Endothelial cell (in vitro differentiated cells): ENCODE measurements around the gene SLC7A4. TPM values are rescaled to one million over a fixed set of nuclear protein-coding genes. Genes with fewer than 3 reads are reported as not detected.

Experiments used
- DNase-seq: peaks from one replicate; pipeline ENCODE4 v3.0.0; 2021; ENCODE audit warnings: low spot score
- H3K27ac Mint-ChIP-seq: one replicate; pipeline ENCODE4 v1.8.0; 2021; ENCODE audit warnings: mixed read lengths, inconsistent platforms; ENCODE audit not compliant: unreplicated experiment
- H3K27me3 Mint-ChIP-seq: one replicate; pipeline ENCODE4 v1.8.0; 2021; ENCODE audit warnings: mild to moderate bottlenecking, moderate library complexity, mixed read lengths, inconsistent platforms; ENCODE audit not compliant: unreplicated experiment
- H3K36me3 Mint-ChIP-seq: one replicate; pipeline ENCODE4 v1.8.0; 2021; ENCODE audit warnings: mild to moderate bottlenecking, low read depth, mixed read lengths, inconsistent platforms; ENCODE audit not compliant: unreplicated experiment
- H3K4me1 Mint-ChIP-seq: one replicate; pipeline ENCODE4 v1.8.0; 2021; ENCODE audit warnings: mild to moderate bottlenecking, mixed read lengths, inconsistent platforms; ENCODE audit not compliant: unreplicated experiment
- H3K4me3 Mint-ChIP-seq: one replicate; pipeline ENCODE4 v1.8.0; 2021; ENCODE audit warnings: mild to moderate bottlenecking, mixed read lengths, inconsistent platforms; ENCODE audit not compliant: unreplicated experiment
- H3K9me3 Mint-ChIP-seq: one replicate; pipeline ENCODE4 v1.8.0; 2021; ENCODE audit warnings: mixed read lengths, inconsistent platforms; ENCODE audit not compliant: unreplicated experiment
- CTCF ChIP-seq: fragments of 200-600 bp; sonication (generic); IDR thresholded peaks from one replicate; pipeline ENCODE4 v1.5.0; 2021; ENCODE audit warnings: antibody characterized with exemption; ENCODE audit not compliant: unreplicated experiment
- microRNA-seq: library from miRNA; unstranded; fragments of <30 nt; microRNA quantifications from one replicate; pipeline ENCODE4, GENCODE V29; 2020; ENCODE audit not compliant: unreplicated experiment
- total RNA-seq: library from RNA; stranded (reverse); fragmentation: NEBNext Ultra II Directional; extraction: Animal tissue kit (Norgen Biotek cat#: 25700); gene quantifications from one replicate; pipeline ENCODE4 v1.2.1, GENCODE V29; 2021; ENCODE audit not compliant: unreplicated experiment

Gene SLC7A4
- total RNA-seq, 1 donor from 2014 or later: not detected

GRCh38 chr22:20979940-20980453 is 52.4 kb downstream of the SLC7A4 start:
- TF ChIP-seq CTCF: no peak
- H3K9me3 Mint-ChIP-seq: no peaks in the 10 kb centered on the region
- H3K36me3 Mint-ChIP-seq: no peaks in the 10 kb centered on the region
- no peak for DNase-seq
- H3K27me3 Mint-ChIP-seq: peaks cover 21% of the 10 kb centered on the region
- H3K27ac Mint-ChIP-seq: peak overlapping the region; percentile 75
- peak overlapping the region; percentile 78 for H3K4me3 Mint-ChIP-seq
- peaks cover 14% of the 10 kb centered on the region for H3K4me1 Mint-ChIP-seq

DNA sequence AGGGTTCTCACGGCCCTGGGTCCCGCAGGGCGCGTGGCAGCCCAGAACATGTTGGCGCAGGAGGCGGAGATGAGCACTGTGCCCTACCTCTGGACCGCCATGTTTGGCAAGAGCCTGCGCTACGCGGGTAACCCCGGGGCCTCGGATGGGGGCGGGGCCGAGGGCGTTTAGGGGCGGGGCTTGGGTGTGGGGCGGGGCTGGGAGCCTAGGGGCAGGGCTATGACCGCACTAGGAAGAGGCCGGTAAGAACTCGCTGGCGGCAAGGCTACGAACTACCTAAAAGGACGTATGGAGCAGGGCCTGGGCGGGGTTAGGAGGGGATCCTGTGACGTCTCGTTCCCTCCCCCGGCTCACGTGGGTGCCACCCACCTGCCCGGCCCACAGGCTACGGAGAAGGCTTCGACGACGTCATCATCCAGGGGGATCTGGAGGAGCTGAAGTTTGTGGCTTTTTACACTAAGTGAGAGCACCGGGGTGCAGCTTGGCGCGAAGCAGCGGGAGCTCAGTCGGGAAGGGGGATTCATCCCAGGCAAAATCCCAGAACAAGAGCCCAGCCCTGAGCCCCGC is 53.0 kb downstream of the SLC7A4 start:
- no peaks in the 10 kb centered on the region for H3K36me3 Mint-ChIP-seq
- no peak overlapping the region for H3K27ac Mint-ChIP-seq

More for the DNA sequence above, 53.0 kb downstream of the SLC7A4 start:
- Mint-ChIP-seq H3K4me3 (no peak overlapping the region), H3K9me3 (no peaks in the 10 kb centered on the region), H3K27me3 (peaks cover 21% of the 10 kb centered on the region), H3K4me1 (peaks cover 14% of the 10 kb centered on the region)
- TF ChIP-seq CTCF: no peak
- DNase-seq: peak; percentile 45

Small RNA genes within 50 kb of the gene (microRNA-seq; reads per million reads assigned to microRNA genes)
- not detected for gene MIR649

Other genes with a start within 250 kb of the SLC7A4 start
- 65.3 TPM for gene PI4KA, start 173.8 kb downstream of the SLC7A4 start, total RNA-seq
- gene SNAP29, start 173.6 kb downstream of the SLC7A4 start, total RNA-seq: 22.7 TPM
- 59.1 TPM for gene CRKL, start 115.2 kb downstream of the SLC7A4 start, total RNA-seq
- gene AIFM3, start 65.3 kb downstream of the SLC7A4 start, total RNA-seq: 0.15 TPM
- gene LZTR1, start 50.3 kb downstream of the SLC7A4 start, total RNA-seq: 113 TPM
- 13.5 TPM for gene THAP7, start 30.4 kb downstream of the SLC7A4 start, total RNA-seq
- gene P2RX6, start 17.4 kb downstream of the SLC7A4 start, total RNA-seq: not detected
- gene LRRC74B, start 13.4 kb upstream of the SLC7A4 start, total RNA-seq: not detected